Measurements from ENCODE around the gene SIRPA. TPM values are rescaled to one million over a fixed set of nuclear protein-coding genes. Genes with fewer than 3 reads are reported as not detected.

Gene SIRPA
- total and polyA plus RNA-seq, 2 of the 8 experiments (the other 6 are each of a cell fraction or from before 2014, with no cell fraction given): 3.9 to 4.3 TPM

DNA sequence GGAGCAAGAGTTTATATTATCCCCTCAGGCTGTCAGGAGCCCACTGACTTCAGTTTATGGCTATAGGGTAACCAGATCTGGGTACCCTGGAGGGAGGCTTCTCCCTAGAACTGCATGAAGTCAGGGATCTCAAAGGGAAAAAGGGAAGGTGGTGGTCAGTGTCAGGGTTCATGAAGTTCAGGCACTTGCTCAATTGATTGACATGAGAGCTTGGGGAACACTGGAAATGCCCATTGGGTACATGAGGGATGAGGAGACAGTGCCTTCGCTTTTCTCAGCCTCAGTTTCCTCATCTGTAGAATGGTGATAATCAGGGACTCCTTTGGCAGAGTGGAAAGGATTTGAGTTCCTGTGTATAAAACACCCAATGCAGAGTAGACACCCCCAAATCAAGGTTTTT lies 22.6 kb downstream of the SIRPA start (continued):
- TF ChIP-seq, protein P1, sequence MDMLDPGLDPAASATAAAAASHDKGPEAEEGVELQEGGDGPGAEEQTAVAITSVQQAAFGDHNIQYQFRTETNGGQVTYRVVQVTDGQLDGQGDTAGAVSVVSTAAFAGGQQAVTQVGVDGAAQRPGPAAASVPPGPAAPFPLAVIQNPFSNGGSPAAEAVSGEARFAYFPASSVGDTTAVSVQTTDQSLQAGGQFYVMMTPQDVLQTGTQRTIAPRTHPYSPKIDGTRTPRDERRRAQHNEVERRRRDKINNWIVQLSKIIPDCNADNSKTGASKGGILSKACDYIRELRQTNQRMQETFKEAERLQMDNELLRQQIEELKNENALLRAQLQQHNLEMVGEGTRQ (IDR thresholded peaks at IDR 0.05; ENCODE audit: low read length): no peak
